Karpas-422 (cell line): ENCODE data around the gene CYS1. TPM values are rescaled to one million over a fixed set of nuclear protein-coding genes. Genes with fewer than 3 reads are reported as not detected.
"Not testable (repeated sequence)": the region's sequence is repeated elsewhere in the genome, so short reads cannot be mapped to it uniquely, and the experiment has no call there.

Experiments
- DNase-seq: peaks from one replicate; pipeline ENCODE4 v3.0.0-alpha.2; 2015
- H2AFZ ChIP-seq: fragments of 200-600 bp; sonication (generic); 2 replicates; pipeline ENCODE4 v1.6.1; 2014; ENCODE audit warnings: antibody characterized with exemption, low read length, mixed read lengths
- H3K27ac ChIP-seq: fragments of 200-600 bp; sonication (generic); 2 replicates; pipeline ENCODE4 v1.5.1; 2014; ENCODE audit warnings: mild to moderate bottlenecking, low read length, moderate library complexity
- H3K27me3 ChIP-seq: fragments of 200-600 bp; sonication (generic); 2 replicates; pipeline ENCODE4 v1.6.1; 2014; ENCODE audit warnings: low read length, mixed read lengths
- H3K36me3 ChIP-seq: fragments of 200-600 bp; sonication (generic); 2 replicates; pipeline ENCODE4 v1.6.1; 2014; ENCODE audit warnings: low read length, mixed read lengths; ENCODE audit not compliant: insufficient read depth
- H3K4me1 ChIP-seq: fragments of 200-600 bp; sonication (generic); 2 replicates; pipeline ENCODE4 v1.6.1; 2014; ENCODE audit warnings: mild to moderate bottlenecking, low read length, mixed read lengths
- H3K4me2 ChIP-seq: fragments of 200-600 bp; sonication (generic); 2 replicates; pipeline ENCODE4 v1.6.1; 2014; ENCODE audit warnings: low read length, low read depth, mild to moderate bottlenecking; ENCODE audit not compliant: poor library complexity, severe bottlenecking
- H3K4me3 ChIP-seq: fragments of 200-600 bp; sonication (generic); 2 replicates; pipeline ENCODE4 v1.5.1; 2014; ENCODE audit warnings: mild to moderate bottlenecking, antibody characterized with exemption, low read length, mixed read lengths
- H3K79me2 ChIP-seq: fragments of 200-600 bp; sonication (generic); 2 replicates; pipeline ENCODE4 v1.6.1; 2014; ENCODE audit warnings: mild to moderate bottlenecking, low read length, mixed read lengths
- H3K9ac ChIP-seq: fragments of 200-600 bp; sonication (generic); 2 replicates; pipeline ENCODE4 v1.6.0; 2014; ENCODE audit warnings: low read length
- H3K9me2 ChIP-seq: fragments of 200-600 bp; sonication (generic), shearing (Covaris generic); replicated peaks from 2 replicates; pipeline ENCODE4 v1.6.0; 2014; ENCODE audit warnings: mild to moderate bottlenecking, low read length, moderate library complexity; ENCODE audit not compliant: insufficient read depth
- H3K9me3 ChIP-seq: fragments of 300-700, 200-600 bp; sonication (generic); 2 replicates; pipeline ENCODE4 v1.6.1; 2014; ENCODE audit warnings: low read length, mixed read lengths
- H4K20me1 ChIP-seq: fragments of 200-600 bp; sonication (generic); 2 replicates; pipeline ENCODE4 v1.6.1; 2014; ENCODE audit warnings: mild to moderate bottlenecking, antibody characterized with exemption, low read length, low read depth; ENCODE audit not compliant: insufficient read depth
- total RNA-seq: library from RNA; depleted of rRNA; stranded (reverse); fragments of >200 nt; shearing (Covaris generic); gene quantifications from 2 replicates; pipeline ENCODE4 v1.2.3, GENCODE V29; 2014; ENCODE audit warnings: low replicate concordance

The CYS1 gene
- total RNA-seq, 1 experiment from 2014 or later, result not detected

DNA sequence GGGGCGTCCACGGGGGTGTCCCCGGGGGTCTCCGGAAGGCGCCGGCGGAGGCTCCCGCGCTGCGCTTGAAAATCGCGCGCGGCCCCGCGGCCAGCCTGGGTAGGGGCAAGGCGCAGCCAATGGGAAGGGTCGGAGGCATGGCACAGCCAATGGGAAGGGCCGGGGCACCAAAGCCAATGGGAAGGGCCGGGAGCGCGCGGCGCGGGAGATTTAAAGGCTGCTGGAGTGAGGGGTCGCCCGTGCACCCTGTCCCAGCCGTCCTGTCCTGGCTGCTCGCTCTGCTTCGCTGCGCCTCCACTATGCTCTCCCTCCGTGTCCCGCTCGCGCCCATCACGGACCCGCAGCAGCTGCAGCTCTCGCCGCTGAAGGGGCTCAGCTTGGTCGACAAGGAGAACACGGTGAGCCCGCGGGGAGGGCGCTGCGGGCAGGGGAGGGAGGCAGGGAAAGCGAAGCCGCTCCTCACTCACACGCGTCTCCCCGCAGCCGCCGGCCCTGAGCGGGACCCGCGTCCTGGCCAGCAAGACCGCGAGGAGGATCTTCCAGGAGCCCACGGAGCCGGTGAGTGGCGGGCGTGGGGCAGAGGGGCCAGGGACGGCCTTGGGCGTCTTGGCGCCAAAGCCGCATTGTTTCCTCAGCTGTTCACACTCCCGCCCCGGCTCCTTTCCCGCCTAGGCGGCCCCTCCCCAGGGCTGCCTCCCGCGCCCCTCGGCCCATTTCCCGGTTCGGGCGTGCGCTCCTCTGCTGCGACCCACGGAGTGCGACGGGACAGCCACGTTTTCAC, 42.5 kb upstream of the CYS1 start, which contains the start of gene RRM2:
TSS of gene RRM2 (plus strand) at position 240 of the 781 bp plus-strand sequence. CDS start at position 300, 60 bp downstream.
- Histone ChIP-seq H3K4me1 (peaks cover 53% of the 10 kb centered on the region), H3K27ac (peak within 1 kb of the TSS; percentile 83), H3K4me3 (peak within 1 kb of the TSS; percentile 97), H3K9ac (peak within 1 kb of the TSS; percentile 87), H3K9me2 (no peaks in the 10 kb centered on the region), H3K27me3 (no peaks in the 10 kb centered on the region), H3K36me3 (peaks cover 38% of the 10 kb centered on the region), H3K9me3 (no peaks in the 10 kb centered on the region), H4K20me1 (peaks cover 14% of the 10 kb centered on the region), H3K79me2 (peaks cover 52% of the 10 kb centered on the region), H2AFZ (no peak within 1 kb of the TSS), H3K4me2 (peak within 1 kb of the TSS; percentile 93)
- DNase-seq, result peak; percentile 98

DNA sequence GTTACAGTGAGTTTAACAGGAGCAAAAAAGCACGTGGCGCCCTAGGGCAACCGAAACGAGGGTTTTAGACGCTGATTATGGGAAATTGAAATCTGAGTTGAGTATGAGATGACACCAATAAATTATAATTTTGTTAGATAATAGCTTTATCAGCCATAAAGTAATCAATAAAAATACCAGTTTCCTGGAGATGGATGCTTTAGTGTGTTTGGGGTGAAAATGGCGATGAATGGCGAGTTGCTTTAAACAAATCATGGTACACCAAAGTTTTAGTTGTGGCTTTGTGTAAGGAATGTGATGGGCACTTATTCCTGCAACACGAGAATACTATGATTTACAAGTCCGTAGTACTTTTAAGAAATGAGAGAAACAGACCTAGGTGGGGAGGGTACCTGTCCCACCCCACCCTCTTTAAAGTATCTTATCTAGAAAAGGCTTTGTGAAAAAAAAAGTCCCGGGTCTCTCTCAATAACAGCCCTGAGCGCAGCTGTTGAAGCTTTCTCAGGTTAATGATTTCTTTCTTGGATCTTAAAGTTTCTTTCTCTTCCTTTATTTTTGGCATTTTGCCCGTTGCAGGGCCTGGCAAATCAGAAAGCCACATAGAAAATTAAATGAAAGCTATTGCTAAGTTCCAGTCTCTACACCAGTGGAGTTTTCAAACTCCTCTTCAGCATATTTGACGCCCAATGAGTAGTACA, 40.8 kb upstream of the CYS1 start:
- H3K4me1 ChIP-seq, result peaks cover 43% of the 10 kb centered on the region
- H3K9me3 ChIP-seq, result no peaks in the 10 kb centered on the region
- H2AFZ ChIP-seq, result no peak overlapping the region
- peaks cover 52% of the 10 kb centered on the region for H3K79me2 ChIP-seq
- no peaks in the 10 kb centered on the region for H3K9me2 ChIP-seq
- H4K20me1 ChIP-seq, result peaks cover 14% of the 10 kb centered on the region
- peaks cover 23% of the 10 kb centered on the region for H3K36me3 ChIP-seq
- H3K9ac ChIP-seq, result peak overlapping the region; percentile 87
- DNase-seq, result peak; percentile 84
- H3K4me2 ChIP-seq, result peak overlapping the region; percentile 93
- H3K4me3 ChIP-seq, result peak overlapping the region; percentile 97
- peak overlapping the region; percentile 83 for H3K27ac ChIP-seq
- no peaks in the 10 kb centered on the region for H3K27me3 ChIP-seq

GRCh38 chr2:10120158-10120876, 40.1 kb upstream of the CYS1 start:
- H3K9me3 ChIP-seq, result no peaks in the 10 kb centered on the region
- peaks cover 39% of the 10 kb centered on the region for H3K4me1 ChIP-seq
- H4K20me1 ChIP-seq, result peaks cover 14% of the 10 kb centered on the region
- peak overlapping the region; percentile 39 for H2AFZ ChIP-seq
- peak overlapping the region; percentile 87 for H3K9ac ChIP-seq
- H3K4me3 ChIP-seq, result peak overlapping the region; percentile 97
- H3K36me3 ChIP-seq, result peaks cover 18% of the 10 kb centered on the region
- peaks cover 50% of the 10 kb centered on the region for H3K79me2 ChIP-seq
- no peaks in the 10 kb centered on the region for H3K27me3 ChIP-seq
- H3K9me2 ChIP-seq, result no peaks in the 10 kb centered on the region
- DNase-seq, result peak; percentile 98
- peak overlapping the region; percentile 93 for H3K4me2 ChIP-seq
- peak overlapping the region; percentile 83 for H3K27ac ChIP-seq

DNA sequence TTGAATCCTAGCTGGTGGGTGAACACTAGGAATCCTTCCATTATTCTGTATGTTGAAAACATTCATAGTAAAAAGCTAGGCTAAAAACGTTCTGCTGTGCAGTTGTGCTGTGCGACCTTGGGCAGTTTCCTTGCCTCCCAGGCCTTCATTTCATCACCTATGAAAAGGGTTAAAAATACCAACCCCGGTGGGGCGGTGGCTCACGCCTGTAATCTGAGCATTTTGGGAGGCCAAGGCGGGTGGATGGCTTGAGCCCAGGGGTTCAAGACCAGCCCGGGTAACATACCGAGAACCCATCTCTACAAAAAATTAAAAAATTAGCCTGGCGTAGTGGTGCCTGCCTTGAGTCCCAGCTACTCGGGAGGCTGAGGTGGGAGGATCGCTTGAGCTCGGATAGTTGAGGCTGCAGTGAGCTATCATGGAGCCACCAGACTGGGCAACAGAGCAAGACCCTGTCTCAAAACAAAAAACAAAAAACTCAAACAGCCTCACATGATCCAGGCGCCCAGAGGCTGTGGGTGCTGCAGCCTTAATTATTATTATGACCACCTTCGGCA, 39.5 kb upstream of the CYS1 start:
- Histone ChIP-seq H3K9me2 (no peaks in the 10 kb centered on the region), H4K20me1 (peaks cover 8% of the 10 kb centered on the region), H3K36me3 (peaks cover 12% of the 10 kb centered on the region), H3K27ac (peak overlapping the region; percentile 23; the same call in 1 of the 2 replicates), H3K79me2 (peaks cover 45% of the 10 kb centered on the region), H3K27me3 (no peaks in the 10 kb centered on the region), H3K9me3 (no peaks in the 10 kb centered on the region), H3K4me3 (peak overlapping the region; percentile 97), H2AFZ (peak overlapping the region; percentile 39; the same call in 1 of the 2 replicates), H3K9ac (peak overlapping the region; percentile 87), H3K4me1 (peaks cover 33% of the 10 kb centered on the region), H3K4me2 (peak overlapping the region; percentile 93)
- DNase-seq, result no peak

DNA sequence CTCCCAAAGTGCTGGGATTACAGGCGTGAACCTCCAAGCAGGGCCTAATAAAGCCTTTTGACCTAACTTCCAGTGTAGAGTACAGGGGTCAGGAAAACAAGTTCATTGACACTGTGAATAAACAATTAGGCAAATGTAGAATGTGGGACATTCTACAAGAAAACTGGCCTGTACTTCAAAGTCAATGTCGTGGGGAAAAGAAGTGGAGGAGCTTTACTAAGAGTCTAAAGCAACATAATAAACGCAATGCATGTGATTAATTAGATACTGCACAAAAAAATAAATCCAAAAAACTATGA, 38.8 kb upstream of the CYS1 start:
- Histone ChIP-seq H3K9me2 (no peaks in the 10 kb centered on the region), H3K4me2 (peak overlapping the region; percentile 93), H4K20me1 (peaks cover 7% of the 10 kb centered on the region; the same call in 1 of the 2 replicates), H3K9me3 (no peaks in the 10 kb centered on the region), H3K4me1 (peaks cover 26% of the 10 kb centered on the region), H3K27me3 (no peaks in the 10 kb centered on the region), H2AFZ (no peak overlapping the region), H3K4me3 (no peak overlapping the region), H3K36me3 (peaks cover 7% of the 10 kb centered on the region), H3K27ac (no peak overlapping the region), H3K9ac (no peak overlapping the region), H3K79me2 (peaks cover 42% of the 10 kb centered on the region)
- DNase-seq, result no peak

DNA sequence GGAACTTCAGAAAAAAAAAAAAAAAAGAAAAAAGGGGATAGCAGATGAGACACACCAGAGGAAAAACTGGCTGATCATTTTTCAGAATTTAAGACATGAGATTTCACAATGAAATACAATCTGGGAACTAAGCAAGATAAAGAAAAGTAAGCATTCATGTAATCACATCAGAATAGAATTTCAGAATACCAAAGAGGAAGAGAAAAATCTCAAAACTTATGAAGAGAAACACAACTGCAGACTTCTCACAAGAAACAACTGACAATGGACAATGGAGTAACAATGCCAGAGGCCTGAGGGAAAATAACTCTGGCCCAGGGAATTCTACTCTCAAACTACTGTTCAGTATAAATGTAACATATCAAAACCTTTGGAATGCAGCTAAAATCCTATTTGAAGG, 29.1 kb upstream of the CYS1 start:
- Histone ChIP-seq H3K4me2 (no peak overlapping the region), H3K9me2 (no peaks in the 10 kb centered on the region), H2AFZ (no peak overlapping the region), H3K36me3 (no peaks in the 10 kb centered on the region), H4K20me1 (no peaks in the 10 kb centered on the region), H3K9ac (no peak overlapping the region), H3K27me3 (no peaks in the 10 kb centered on the region), H3K4me3 (no peak overlapping the region), H3K79me2 (no peaks in the 10 kb centered on the region), H3K4me1 (no peaks in the 10 kb centered on the region), H3K9me3 (no peaks in the 10 kb centered on the region), H3K27ac (no peak overlapping the region)
- no peak for DNase-seq

DNA sequence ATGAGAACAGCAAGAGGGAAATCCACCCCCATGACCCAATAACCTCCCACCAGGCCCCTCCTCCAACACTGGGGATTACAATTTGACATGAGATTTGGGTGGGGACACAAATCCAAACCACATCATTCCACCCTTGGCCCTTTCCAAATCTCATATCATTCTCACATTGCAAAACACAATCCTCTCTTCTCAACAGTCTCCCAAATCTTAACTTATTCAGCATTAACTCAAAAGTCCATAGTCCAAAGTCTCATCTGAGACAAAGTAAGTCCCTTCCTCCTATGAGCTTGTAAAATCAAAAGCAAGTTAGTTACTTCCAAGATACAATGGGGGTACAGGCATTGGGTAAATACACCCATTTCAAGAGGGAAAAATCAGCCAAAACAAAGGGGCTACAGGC, 24.7 kb upstream of the CYS1 start:
- H3K79me2 ChIP-seq, H4K20me1 ChIP-seq, H3K9me3 ChIP-seq, H3K4me2 ChIP-seq, H3K4me1 ChIP-seq, H2AFZ ChIP-seq, H3K36me3 ChIP-seq, H3K4me3 ChIP-seq, H3K9ac ChIP-seq, H3K27ac ChIP-seq, H3K27me3 ChIP-seq, DNase-seq, H3K9me2 ChIP-seq: not testable (repeated sequence)

GRCh38 chr2:10103179-10103578, 23.0 kb upstream of the CYS1 start:
- Histone ChIP-seq H3K4me1 (no peaks in the 10 kb centered on the region), H3K9me3 (no peaks in the 10 kb centered on the region), H4K20me1 (no peaks in the 10 kb centered on the region), H3K79me2 (no peaks in the 10 kb centered on the region), H3K4me3 (no peak overlapping the region), H3K9ac (no peak overlapping the region), H3K4me2 (no peak overlapping the region), H3K36me3 (no peaks in the 10 kb centered on the region), H2AFZ (no peak overlapping the region), H3K9me2 (no peaks in the 10 kb centered on the region), H3K27me3 (no peaks in the 10 kb centered on the region), H3K27ac (no peak overlapping the region)
- no peak for DNase-seq
